HG02610 (cell line): ENCODE measurements around the gene PCBP3.
"Not testable (repeated sequence)": the region's sequence is repeated elsewhere in the genome, so short reads cannot be mapped to it uniquely, and the experiment has no call there.

ENCODE experiments used
- ATAC-seq: cut with Tn5 transposase; IDR thresholded peaks from one replicate; pipeline ENCODE4 v1.9.1; 2021; ENCODE audit warnings: mild to moderate bottlenecking, moderate library complexity; ENCODE audit not compliant: unreplicated experiment

Gene PCBP3

DNA sequence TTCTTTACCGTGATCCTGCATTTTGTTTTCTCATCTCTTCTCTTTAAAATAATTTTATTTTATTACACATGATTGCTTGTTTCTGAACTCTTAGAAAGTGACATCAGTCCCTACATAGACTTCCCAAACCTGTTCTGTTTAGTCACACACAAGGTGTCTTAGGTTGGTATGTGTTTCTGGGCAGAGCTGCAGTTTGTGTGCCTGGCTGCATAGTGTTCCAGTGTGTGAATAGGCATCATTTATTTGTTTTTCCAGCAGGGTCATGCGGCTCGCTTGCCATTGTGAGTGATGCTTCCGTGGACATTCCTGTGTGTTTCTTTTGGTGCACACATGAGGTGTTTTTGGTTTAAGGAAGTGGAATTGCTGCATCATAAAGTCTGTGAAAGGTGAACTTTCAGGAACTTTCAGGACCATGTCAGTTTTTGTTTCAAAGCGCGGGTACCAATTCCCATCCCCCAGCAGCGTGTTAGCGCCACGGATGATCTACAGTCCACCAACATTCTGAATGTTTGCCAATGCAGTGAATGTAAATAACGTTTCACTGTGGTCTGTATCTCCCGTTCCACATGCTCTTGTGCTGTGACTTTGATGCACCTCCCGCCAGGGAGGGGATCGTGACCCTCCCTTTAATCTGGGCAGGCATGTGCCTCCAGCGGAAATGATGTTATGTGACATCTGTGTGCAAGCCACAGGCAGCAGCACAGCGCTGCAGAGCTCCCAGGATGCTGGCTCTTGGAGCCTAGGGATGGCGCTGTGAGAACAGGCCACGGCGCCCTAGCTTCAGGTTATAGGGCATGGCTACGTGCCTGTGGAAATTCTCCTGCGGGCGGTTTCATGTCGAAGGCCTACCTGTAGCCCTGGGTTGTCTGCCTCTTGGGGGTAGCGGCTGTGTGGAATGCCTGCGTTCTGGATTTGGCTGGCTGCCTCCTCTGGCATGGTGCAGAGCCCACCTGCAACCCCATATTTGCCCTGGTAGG is 193.5 kb downstream of the PCBP3 start:
- ATAC-seq, result no peak

DNA sequence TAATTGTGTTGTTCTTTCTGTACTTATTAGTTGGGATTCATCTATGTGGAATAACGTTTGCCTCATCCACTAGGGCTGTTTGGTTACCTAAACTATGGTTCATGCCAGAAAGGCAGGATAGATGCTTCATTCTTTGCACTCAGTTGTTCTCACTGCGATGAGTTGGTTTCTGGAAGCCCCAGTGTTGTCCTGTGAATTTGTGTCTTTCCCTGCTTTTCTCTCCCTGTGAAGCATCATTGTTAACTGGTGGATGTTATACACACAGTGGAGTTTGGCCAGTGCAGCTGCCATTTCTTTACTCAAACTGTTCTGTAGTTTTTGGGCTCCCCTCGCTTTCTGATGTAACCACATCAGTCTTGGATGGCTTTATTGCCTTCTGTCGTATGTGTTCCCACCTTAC is 194.4 kb downstream of the PCBP3 start:
- no peak for ATAC-seq

DNA sequence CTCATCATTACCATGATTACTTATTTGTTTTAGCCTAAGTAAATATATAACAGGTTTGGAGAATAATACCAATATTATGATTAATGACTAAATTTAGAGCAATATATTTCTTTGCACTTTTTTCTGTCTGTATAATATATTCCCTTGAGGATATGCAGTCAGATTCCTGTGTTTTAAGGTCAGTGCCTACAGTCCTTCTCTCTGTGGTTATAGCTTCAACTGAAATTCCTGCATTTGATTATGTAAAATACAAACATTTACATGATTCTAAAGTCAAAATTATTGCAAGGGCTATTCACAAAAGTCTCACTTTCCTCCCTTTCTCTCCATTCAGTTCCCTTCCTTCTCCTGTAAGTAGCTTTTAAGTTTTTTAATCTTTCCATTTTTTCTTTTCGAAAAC is 195.1 kb downstream of the PCBP3 start:
- ATAC-seq, result no peak

DNA sequence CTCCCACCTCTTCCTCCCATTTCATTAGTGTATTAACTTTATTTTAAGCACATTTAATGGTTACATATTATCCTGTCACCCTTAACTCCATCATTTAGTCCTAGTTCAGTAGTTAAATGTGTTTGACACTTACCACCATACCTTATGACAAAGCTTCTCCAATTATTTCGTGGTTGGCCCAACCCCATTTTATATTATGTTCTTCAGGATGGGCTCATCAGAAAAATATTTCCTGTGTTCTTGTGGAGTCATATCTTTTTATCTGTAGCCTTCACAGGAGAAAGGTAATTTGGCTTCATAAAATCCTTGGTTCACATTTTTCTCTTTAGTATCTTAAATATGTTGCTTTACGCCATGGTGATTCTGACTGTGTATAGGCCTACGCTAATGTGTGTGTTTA is 195.7 kb downstream of the PCBP3 start:
- no peak for ATAC-seq

DNA sequence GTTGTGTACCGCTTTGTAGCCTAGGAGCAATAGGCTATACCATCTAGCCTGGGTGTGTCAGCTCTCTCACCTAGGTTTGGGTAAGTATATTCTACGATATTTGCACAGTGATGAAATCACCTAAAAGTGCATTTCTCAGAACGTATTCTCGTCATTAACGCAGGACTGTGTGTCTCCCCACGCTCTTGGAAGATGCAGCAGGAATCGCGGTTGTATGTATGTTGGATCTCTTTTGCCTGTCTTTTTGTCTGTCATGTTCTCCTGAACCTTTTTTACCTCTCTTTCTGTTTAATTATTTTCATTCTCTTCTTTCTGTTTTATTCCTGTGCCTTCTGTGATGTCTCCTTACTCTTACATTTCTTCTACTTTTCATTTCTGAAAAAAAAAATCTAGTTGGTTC is 197.5 kb downstream of the PCBP3 start:
- ATAC-seq, result no peak

DNA sequence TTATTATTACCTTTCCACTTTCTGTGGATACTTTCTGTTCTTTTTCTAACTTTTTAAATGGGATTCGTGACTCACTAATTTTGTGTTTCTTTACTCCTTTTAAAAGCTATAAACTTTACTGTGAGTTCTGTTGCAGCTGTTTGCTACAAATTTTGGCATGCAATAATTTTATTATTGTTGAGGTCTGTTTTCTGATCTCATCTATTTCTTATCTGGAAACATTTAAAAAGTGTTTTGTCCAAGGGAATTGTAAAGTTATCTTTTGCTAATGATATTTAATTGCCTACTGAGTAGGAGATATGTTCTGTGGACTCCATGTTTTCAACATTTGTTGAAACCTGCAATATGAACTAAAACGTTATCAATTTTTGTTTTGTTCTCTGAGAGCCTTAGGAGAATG is 199.9 kb downstream of the PCBP3 start:
- no peak for ATAC-seq

DNA sequence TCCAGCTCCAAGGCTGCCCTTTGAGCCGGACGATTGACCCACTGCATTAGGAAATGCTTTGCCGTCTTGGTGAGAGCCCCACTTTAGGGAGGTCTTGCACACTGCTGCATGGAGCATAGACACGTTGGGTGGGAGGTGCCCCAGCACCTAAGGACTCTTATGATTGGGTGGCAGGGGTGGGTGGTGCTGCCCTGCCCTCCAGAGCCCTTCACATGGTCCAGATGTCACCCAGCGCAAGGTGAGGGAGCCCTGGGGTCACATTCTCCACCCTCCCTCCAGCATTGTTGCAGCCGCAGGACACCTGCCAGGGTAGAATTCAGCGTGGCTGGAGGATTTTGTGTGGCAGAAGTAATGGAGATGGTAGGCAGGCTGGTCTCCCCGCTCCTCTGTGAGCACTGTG is 200.7 kb downstream of the PCBP3 start:
- no peak for ATAC-seq

DNA sequence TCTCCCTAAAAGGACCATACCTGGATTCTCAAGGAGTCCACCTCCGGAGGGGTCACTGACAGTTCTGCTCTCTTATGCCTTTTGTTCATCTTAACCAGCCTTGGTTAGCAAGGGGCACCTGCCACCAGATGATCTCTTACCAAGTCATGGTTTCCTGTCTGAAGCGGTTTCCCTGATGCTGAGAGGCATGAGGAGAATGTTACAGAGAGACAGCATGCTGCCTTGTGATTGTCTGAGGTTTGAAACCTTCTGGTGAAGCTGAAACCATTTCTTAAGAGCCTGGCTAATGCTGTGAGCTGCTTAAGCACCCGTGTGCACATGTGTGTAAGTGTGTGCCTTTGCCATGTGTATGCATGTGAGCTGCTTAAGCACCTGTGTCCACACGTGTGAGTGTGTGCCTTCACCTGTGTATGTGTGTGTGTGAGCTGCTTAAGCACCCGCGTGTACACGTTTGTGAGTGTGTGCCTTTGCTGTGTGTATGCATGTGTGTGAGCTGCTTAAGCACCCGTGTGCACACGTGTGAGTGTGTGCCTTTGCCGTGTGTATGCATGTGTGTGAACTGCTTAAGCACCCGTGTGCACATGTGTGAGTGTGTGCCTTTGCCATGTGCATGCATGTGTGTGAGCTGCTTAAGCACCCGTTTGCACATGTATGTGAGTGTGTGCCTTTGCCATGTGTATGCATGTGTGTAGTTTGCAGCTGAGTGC is 201.7 kb downstream of the PCBP3 start:
- no peak for ATAC-seq

DNA sequence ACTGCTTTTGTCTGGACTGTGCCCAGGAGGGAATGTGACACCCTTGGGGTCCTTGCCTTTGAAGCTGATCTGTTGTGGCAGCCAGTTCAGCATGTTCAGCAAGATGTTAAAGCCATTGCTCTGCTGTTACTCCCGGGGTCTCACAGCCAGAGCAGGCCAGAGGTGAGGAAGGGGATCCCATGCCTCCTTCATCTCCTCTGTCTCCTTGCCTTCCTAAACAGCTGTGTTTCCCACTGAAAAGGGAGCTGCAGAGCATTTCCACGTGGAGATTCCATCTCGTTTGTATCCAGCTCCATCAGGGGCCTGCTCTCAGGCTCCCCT is 202.2 kb downstream of the PCBP3 start:
- no peak for ATAC-seq

DNA sequence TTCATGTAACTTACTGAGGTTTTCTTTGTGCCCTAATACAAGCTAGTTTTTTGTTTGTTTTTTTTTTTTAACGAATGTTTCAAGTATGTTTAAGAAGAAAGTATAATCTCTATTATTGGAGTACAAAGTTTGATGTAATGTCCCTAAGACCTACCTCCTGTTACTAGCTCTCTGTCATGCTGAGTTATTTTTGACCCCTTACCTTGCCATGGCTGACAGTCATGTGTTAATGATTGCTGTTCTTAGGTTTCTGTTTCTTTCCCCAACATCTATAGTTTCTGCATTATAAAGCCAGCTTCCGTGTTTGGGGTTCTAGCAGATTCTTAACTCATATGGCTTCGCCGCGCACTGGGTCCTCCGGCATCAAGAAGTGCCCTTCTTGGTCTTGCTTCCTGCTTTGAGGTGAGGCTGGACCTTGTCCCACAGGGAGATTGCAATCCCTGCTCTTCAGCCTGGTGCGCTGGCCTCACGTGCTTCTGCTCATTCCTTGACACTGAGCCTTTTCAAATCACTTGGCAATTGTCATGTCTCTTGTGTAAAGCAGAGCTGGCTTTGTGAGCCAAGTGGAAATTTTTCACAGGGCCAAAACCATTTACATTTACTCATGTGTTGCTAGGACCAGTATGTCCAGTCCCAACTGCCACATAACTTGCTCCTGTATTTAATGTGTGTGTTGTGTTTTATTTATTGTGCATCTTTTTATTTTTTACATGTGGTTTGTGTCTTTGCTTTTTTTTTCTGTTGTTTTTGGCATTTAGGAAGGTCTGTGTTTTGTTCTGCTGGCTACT is 203.0 kb downstream of the PCBP3 start:
- no peak for ATAC-seq

DNA sequence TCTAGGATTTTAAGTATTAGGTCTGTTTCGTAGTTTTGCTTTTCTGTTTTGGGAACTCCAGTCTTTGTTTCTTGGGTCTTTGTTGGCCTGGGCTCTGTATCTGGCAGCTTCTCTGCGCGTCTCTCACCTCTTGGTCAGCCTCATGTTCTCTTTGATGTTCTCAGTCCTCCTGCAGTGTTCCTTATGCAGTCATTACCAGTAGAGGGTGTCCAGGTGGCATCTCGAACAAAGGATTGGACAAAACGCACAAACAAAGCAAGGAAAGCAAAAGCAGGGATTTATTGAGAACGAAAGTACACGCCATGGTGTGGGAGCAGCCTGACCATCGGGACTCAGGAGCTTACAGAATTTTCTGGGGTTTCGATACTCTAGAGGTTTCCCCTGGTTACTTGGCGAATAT is 204.3 kb downstream of the PCBP3 start:
- ATAC-seq, result no peak

DNA sequence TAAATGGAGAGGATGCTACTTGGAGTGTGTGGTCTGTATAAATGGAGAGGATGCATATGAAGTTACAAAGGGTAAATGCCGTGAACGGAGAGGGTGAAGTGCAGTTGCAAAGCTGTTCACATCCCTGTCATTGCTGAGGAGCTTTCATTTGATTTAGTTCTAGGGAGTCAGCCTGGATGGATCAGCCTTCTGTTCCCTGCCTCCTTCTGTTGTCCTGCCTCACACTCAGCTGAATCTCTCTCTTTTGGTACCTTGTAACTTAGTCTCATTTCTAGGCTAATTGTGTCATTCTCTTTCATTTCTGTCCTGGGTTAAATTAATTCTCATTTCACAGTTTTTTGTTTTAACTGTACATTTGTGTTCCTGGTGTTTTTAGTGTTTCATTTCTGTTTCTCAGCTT is 204.8 kb downstream of the PCBP3 start:
- ATAC-seq, result no peak

DNA sequence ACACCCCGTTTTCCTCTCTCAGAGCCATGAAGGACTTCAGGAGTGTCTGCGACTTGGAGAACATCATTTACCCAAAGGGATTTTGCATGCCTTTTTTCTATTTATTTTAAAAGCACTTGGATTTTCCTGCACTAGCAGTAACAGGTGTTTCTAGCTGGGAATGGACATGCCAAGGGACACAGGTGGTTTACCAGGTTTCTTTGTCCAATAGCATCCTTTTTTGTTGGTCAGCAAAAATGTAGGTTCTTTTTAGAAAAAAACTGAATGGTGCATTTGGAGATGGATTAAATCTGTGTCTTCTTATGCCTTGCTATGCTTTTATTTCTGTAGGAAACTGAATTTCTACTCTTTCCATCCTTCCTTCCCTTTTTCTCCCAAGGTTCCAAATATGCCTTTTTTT is 205.3 kb downstream of the PCBP3 start:
- no peak for ATAC-seq

DNA sequence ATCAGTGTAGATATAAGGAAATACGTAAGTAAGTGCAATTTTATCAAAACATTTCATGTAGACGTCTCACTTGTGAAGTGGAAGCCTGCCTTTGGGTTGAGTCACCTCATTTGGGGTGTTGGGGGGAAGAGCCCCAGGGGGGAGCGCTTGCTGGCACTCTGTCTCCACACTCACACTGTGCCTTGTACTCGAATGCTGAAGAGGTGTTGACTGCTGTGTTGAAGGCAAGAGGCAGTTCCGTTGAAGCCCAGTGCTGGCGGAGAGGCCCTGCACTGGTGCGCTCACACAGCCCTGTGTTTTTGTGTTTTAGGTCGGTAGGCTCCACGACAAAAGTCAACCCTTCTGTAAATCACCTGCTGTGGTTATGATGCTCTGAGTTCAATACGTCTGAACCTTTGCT is 206.1 kb downstream of the PCBP3 start:
- no peak for ATAC-seq

DNA sequence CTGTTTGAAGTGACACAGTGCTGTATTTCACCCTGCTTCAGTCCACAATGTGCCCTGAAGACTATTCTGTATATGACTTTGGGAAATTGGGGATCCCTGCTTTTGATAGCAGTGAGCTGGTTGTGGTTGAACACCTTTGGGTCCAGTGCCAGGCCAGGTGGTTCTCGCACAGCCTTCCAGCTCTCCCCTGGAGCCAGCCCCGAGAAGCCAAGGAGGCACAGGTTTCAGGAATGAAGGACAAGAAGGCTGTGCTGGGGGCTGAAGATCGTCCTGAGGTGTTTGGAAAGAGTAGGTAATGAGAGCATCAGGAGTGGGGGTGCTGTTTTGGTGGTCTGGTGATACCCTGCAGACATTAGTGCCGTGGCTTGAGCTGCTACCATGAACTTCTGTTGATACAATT is 206.7 kb downstream of the PCBP3 start:
- no peak for ATAC-seq

DNA sequence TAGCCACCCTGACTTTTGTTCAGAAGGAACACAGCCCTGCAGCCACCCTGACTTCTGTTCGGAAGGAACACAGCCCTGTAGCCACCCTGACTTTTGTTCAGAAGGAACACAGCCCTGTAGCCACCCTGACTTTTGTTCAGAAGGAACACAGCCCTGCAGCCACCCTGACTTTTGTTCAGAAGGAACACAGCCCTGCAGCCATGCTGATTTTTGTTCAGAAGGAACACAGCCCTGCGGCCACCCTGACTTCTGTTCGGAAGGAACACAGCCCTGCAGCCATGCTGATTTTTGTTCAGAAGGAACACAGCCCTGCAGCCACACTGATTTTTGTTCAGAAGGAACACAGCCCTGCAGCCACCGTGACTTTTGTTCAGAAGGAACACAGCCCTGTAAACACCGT is 208.9 kb downstream of the PCBP3 start:
- not testable (repeated sequence) for ATAC-seq

DNA sequence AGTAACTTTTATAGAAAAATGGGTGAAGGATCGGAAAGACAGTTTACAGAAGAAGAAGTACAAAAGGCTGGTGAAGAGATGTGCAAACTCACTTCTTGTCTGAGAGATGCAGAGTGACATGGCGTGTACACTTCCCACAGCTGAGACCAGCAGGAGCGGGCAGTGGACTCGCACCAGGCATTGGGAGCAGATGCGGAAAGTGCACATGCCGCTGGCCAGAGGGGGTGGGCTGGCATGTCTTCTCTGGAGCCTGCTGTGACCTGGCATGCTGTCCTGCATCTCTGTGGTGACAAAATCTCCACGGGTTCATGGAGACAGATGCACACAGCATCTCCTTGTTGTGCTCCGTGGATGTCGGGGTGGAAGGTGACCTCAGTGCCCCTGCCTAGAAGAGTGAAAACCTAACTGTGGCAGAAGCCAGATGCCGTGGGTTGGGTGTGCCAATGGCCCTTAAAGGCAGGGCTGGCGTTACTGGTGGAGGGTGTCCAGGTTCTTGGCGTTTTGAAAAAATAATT is 209.4 kb downstream of the PCBP3 start:
- ATAC-seq, result no peak

DNA sequence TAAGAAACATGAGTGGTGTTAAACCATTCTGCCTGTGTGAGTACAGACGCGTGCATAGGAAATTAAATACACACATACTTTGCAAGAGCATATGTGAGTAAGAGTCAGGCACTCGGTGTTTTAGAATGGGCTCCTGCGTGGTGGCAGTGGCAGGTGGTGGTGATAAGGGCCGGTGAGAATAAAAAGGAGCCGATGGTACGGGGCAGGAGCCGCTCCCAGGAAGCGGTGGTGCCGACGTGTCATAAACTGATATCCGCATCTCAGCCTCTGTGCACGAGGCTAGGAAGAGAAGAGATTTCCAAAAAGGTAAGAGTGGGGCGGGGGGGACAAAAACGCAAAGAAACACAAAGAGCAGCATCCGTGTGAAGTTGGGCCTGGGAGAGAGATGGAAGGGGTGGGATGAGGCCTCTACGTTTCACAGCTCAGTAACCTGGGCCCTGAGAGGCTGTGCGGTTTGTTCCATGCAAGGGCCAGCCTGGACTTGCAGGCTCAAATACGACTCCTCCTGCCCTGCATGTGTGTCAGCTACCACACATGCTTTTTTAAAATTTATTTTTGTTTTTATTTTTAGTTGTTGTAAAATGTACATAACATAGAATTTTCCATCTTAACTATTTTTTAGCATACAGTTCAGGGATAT is 210.3 kb downstream of the PCBP3 start:
- ATAC-seq, result no peak

DNA sequence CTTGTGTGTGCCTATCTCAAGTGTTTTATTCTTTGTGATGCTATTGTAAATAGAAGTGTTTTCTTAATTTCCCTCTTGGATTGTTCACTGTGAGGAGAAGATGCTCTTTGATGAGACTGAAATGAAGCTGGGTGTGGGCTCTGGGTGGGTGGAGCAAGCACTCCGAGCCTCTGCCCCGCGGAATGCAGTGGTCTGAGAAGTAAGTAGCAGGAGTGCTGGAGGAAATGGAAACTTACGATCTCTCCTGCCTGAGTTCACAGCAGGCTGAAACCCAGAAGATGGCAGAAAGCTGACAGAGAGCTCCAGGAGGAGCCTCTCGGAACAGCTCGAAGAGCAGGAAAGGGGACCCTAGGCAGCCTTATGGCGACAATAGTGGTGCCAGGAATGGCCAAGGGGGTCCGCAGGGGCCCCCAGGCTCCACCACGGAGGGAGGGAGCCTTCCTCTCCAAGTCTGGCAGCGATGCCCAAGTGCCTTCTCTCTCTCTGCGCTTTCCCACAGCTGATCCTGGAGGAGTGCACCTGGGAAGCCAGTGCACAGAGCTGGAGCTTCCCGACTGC is 211.2 kb downstream of the PCBP3 start:
- no peak for ATAC-seq

DNA sequence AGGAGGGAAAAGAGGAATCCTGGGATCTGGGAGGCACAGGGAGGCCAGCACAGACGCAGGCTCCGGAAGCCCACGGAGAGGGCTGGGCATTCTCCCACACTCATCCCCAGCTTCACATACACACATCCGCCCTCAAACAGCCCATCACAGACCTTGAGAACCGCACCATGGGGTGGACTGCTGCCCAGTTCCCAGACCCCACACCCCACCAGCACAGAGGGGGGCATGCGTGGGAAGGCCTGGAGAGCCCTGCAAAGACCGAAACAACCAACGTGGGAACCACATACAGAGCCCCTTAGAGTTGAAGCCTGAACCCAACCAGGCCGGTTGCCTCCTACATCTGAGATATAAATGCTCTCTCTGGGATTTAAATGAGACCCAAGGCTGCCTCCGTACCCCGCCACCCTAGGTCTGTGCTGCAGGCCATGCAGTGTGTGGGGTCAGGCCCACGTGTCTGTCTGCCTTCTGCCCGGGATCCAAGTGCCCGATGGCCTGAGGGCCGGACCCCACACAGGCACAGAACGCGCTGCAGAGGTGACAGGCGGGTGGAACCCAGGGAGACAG is 211.8 kb downstream of the PCBP3 start:
- no peak for ATAC-seq
